B cell (primary cell): ENCODE data around the gene ITPR1. TPM values are rescaled to one million over a fixed set of nuclear protein-coding genes. Genes with fewer than 3 reads are reported as not detected.

Experiments
- ATAC-seq: fragments of 200-7000 bp; cut with Tn5 transposase; one replicate; pipeline ENCODE4 v1.10.0; 2021; ENCODE audit warnings: low read depth, mild to moderate bottlenecking, moderate number of reproducible peaks, moderate library complexity
- CTCF ChIA-PET: fragments of 350-600 bp; sonication (Branson Sonifier 250); formaldehyde crosslinking; loops from one replicate; lab custom pipeline; 2021; ENCODE audit warnings: antibody characterized with exemption, inconsistent platforms; lab: Charles Lee
- POLR2A ChIA-PET: fragments of 350-600 bp; sonication (Branson Sonifier 250); formaldehyde crosslinking; loops from one replicate; lab custom pipeline; 2021; ENCODE audit warnings: antibody characterized with exemption; lab: Charles Lee
- DNase-seq: peaks from one replicate; pipeline ENCODE4 v3.0.0; 2013
- H2AFZ ChIP-seq: 2 replicates; pipeline ENCODE4 v1.6.1; 2012; ENCODE audit warnings: mild to moderate bottlenecking, low read depth, low read length; ENCODE audit not compliant: insufficient read depth, poor library complexity, severe bottlenecking
- H3K27ac ChIP-seq, 2 donors: 1 replicate in 1 of 2; 2 replicates in 1 of 2; pipeline ENCODE4 v1.5.1; 2012 to 2013; ENCODE audit warnings: low read length in 2 of 2, mild to moderate bottlenecking in 2 of 2, moderate library complexity in 1 of 2
- H3K27me3 ChIP-seq, 4 experiments: fragments of 200-600 bp in 1 of 4; sonication (generic) in 1 of 4; replicated peaks in 1 of 4; 1 replicate in 2 of 4; 2 replicates in 2 of 4; pipeline versions ENCODE4 v1.6.1 to v1.7.0; 2013 to 2016; ENCODE audit warnings: low read length in 3 of 4, mild to moderate bottlenecking in 2 of 4, mixed read lengths in 1 of 4, moderate library complexity in 1 of 4; ENCODE audit not compliant: insufficient read depth in 4 of 4, control insufficient read depth in 3 of 4; ENCODE audit errors: control extremely low read depth in 1 of 4
- H3K36me3 ChIP-seq, 2 experiments: replicated peaks in 1 of 2; 1 replicate in 1 of 2; 2 replicates in 1 of 2; pipeline versions ENCODE4 v1.6.1 to v1.7.1; 2013; ENCODE audit warnings: low read length in 1 of 2; ENCODE audit not compliant: insufficient read depth in 2 of 2, control insufficient read depth in 1 of 2; ENCODE audit errors: control extremely low read depth in 1 of 2, extremely low read depth in 1 of 2
- H3K4me1 ChIP-seq, 2 donors: fragments of 200-600 bp in 1 of 2; sonication (generic) in 1 of 2; 1 replicate in 1 of 2; 2 replicates in 1 of 2; pipeline versions ENCODE4 v1.5.1 to v1.6.1; 2013 to 2017; ENCODE audit warnings: low read length in 2 of 2; ENCODE audit not compliant: control insufficient read depth in 2 of 2, insufficient read depth in 2 of 2
- H3K4me2 ChIP-seq: replicated peaks from 2 replicates; pipeline ENCODE3; 2012; ENCODE audit warnings: mild to moderate bottlenecking, low read depth, low read length; ENCODE audit not compliant: poor library complexity, severe bottlenecking
- H3K4me3 ChIP-seq, 5 experiments: fragments of 200-600 bp in 1 of 5; sonication (generic) in 1 of 5; 1 replicate in 3 of 5; 2 replicates in 2 of 5; pipeline versions ENCODE4 v1.5.1 to v1.7.0; 2011 to 2016; ENCODE audit warnings: low read length in 4 of 5, mild to moderate bottlenecking in 4 of 5, low read depth in 2 of 5, control low read depth in 1 of 5, moderate library complexity in 1 of 5; ENCODE audit not compliant: insufficient read depth in 1 of 5; ENCODE audit errors: control extremely low read depth in 1 of 5, extremely low read depth in 1 of 5
- H3K79me2 ChIP-seq: fragments of 200-600 bp; sonication (generic); one replicate; pipeline ENCODE4 v1.6.0; 2016; ENCODE audit warnings: low read length; ENCODE audit not compliant: control insufficient read depth, insufficient read depth
- H3K9ac ChIP-seq: fragments of 200-600 bp; sonication (generic); 2 replicates; pipeline ENCODE4 v1.6.1; 2017; ENCODE audit warnings: mild to moderate bottlenecking, low read length, moderate library complexity
- H3K9me3 ChIP-seq, 3 donors: one replicate each; pipeline versions ENCODE4 v1.6.1 to v1.7.1; 2013; ENCODE audit warnings: low read length in 2 of 3; ENCODE audit not compliant: control insufficient read depth in 2 of 3, insufficient read depth in 1 of 3; ENCODE audit errors: control extremely low read depth in 1 of 3
- H4K20me1 ChIP-seq: 2 replicates; pipeline ENCODE4 v1.6.0; 2012; ENCODE audit warnings: mild to moderate bottlenecking, low read length; ENCODE audit not compliant: insufficient read depth, control insufficient read depth, poor library complexity, severe bottlenecking
- H3K27ac Mint-ChIP-seq: one replicate; pipeline ENCODE4 v1.8.0; 2021; ENCODE audit warnings: mixed read lengths
- H3K27me3 Mint-ChIP-seq: one replicate; pipeline ENCODE4 v1.8.0; 2021; ENCODE audit warnings: mixed read lengths
- H3K4me1 Mint-ChIP-seq: one replicate; pipeline ENCODE4 v1.8.0; 2021; ENCODE audit warnings: mixed read lengths
- H3K4me3 Mint-ChIP-seq: one replicate; pipeline ENCODE4 v1.8.0; 2021; ENCODE audit warnings: mixed read lengths
- H3K9me3 Mint-ChIP-seq: one replicate; pipeline ENCODE4 v1.8.0; 2022; ENCODE audit warnings: mixed read lengths; ENCODE audit not compliant: insufficient read depth
- EZH2 ChIP-seq: IDR thresholded peaks from 2 replicates; pipeline ENCODE4 v1.6.1; 2012; ENCODE audit warnings: borderline replicate concordance, low read depth, mild to moderate bottlenecking, moderate library complexity, low read length; ENCODE audit not compliant: insufficient read depth, poor library complexity, severe bottlenecking
- WGBS: methylation state at CpG from one replicate; pipeline ENCODE4 v1.1.5; 2013; ENCODE audit warnings: missing lambda C conversion rate; ENCODE audit not compliant: insufficient coverage; 5-methylcytosine and 5-hydroxymethylcytosine counted together
- intact Hi-C: fragments of 100-400 bp; cut with micrococcal nuclease; formaldehyde crosslinking; loops from one replicate; pipeline ENCODE4 v1.10.0; 2022
- polyA plus RNA-seq: library from polyadenylated mRNA; depleted of rRNA; stranded (reverse); fragments of >200 nt; gene quantifications from 2 replicates; pipeline ENCODE4 v1.2.3, GENCODE V29; 2012
- total RNA-seq, 2 donors: library from RNA; stranded (reverse); fragments of 120-200 nt in 1 of 2; gene quantifications; 1 replicate in 1 of 2; 2 replicates in 1 of 2; pipeline versions ENCODE4 v1.2.3 to v1.2.4, GENCODE V29; 2013 to 2022
- TF ChIP-seq, protein P1 (sequence below): fragments of 200-600 bp; IDR thresholded peaks from one replicate; pipeline ENCODE4 v1.8.0; 2022; ENCODE audit warnings: antibody characterized with exemption, mild to moderate bottlenecking

Gene ITPR1
- total and polyA plus RNA-seq, 2 donors (not counting 1 experiment from before 2014, with no cell fraction given), result 64.0 to 332 TPM

DNA sequence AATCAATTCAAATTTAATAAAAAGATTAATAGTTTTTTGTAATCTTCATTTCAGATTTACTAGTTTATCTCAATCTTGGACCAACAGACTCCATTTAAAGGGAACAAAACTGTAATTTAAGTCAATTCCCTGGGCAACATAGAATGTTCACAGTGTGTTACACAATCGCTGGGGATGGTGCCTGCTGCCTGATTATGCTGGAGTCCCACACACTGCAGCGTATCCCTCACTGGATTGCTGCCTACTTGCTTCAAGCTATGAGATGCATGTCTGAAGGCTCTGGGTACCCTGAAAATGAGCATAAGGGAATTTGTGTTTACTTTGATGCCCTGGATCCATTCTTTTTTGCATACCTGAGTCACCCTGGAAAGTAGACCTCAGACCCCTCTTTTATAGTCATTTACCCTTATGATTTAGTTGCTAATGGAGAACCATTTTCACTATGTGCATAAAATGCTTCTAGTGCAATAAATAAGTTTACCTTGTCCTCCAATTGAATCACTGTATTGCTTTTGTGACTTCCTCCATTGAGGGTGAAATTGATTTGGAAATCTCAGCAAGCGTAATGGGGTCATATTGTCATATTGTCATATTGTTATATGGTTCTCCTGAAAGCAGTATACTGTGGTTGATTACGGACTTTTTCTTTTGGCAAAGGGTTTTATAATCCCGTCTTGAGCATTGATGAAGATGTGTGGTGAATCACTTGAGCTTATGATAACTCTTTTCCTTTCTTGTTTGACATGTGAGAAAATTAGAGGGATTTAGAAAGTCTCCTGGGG is 35.9 kb downstream of the ITPR1 start:
- Histone ChIP-seq H3K4me1 (peaks cover 52 to 74% of the 10 kb centered on the region in 2 donors), H3K9ac (no peak overlapping the region), H3K4me2 (no peak overlapping the region), H3K36me3 (peaks cover 3 to 34% of the 10 kb centered on the region in 2 experiments), H3K79me2 (peaks cover 100% of the 10 kb centered on the region), H3K9me3 (no peaks in the 10 kb centered on the region), H4K20me1 (peaks cover 100% of the 10 kb centered on the region), H3K27ac (no peak overlapping the region), H3K4me3 (no peak overlapping the region), H3K27me3 (no peaks in the 10 kb centered on the region), H2AFZ (no peak overlapping the region)
- DNase-seq, result no peak
- 98% methylated on average over 5 of the region's 5 CpGs for WGBS
- TF ChIP-seq EZH2, result no peak
- TF ChIP-seq, protein P1, sequence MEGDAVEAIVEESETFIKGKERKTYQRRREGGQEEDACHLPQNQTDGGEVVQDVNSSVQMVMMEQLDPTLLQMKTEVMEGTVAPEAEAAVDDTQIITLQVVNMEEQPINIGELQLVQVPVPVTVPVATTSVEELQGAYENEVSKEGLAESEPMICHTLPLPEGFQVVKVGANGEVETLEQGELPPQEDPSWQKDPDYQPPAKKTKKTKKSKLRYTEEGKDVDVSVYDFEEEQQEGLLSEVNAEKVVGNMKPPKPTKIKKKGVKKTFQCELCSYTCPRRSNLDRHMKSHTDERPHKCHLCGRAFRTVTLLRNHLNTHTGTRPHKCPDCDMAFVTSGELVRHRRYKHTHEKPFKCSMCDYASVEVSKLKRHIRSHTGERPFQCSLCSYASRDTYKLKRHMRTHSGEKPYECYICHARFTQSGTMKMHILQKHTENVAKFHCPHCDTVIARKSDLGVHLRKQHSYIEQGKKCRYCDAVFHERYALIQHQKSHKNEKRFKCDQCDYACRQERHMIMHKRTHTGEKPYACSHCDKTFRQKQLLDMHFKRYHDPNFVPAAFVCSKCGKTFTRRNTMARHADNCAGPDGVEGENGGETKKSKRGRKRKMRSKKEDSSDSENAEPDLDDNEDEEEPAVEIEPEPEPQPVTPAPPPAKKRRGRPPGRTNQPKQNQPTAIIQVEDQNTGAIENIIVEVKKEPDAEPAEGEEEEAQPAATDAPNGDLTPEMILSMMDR, result no peak
- no peak overlapping the region for H3K27ac Mint-ChIP-seq
- no peak overlapping the region for H3K4me3 Mint-ChIP-seq
- H3K4me1 Mint-ChIP-seq, result peaks cover 90% of the 10 kb centered on the region
- H3K9me3 Mint-ChIP-seq, result no peaks in the 10 kb centered on the region
- no peaks in the 10 kb centered on the region for H3K27me3 Mint-ChIP-seq
- intact Hi-C loops, result no loop called here
- ChIA-PET CTCF (interaction anchor here (0.8 to 1.2 kb wide), 3 partner anchors 10 to 179 kb away, joined by 3 to 4 read pairs (median 4); no protein-coding TSS in a partner anchor), POLR2A (no interaction called here)
- ATAC-seq, result no peak
